ENCODE results near the gene A1BG.

DNA sequence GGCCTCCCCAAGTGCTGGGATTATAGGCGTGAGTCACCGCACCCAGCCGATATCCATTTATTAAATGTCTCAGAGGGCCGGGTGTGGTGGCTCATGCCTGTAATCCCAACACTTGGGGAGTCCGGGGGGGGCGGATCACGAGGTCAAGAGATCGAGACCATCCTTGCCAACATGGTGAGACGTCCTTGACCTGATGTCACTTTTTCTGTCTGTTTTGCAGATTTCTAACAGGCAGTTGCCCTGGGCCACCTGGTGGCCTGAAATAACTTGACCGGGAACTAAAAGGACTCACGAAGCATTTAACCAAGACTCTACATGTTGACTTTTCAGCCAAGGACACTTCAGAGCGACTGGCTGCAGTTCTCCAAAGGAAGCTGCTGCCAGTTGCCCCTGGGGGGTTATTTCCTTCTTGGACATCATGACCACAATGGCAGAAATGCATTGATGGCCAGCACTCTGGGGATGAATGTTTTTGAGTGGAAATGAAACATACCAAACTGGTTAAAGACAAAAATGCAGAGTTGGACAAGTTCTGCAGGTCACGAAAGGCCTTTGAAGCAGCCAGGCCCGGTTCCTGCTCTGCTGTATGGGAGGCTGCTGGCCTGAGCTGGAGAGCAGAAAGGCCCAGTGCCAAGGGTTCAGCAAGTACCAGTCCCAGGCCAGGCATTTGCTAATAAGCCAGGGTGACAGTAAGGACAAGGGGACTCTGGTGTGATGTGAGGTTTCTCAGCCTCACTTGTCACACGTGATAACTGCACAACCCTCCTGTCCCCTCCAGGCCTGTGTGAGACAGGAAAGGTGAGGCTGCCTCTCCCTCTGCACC is 19.2 kb upstream of the A1BG start:
- TF ChIP-seq POLR2A (IDR thresholded peaks at IDR 0.05; ENCODE audit: low read length) = no peak
- no peak for TF ChIP-seq GATA1 (IDR thresholded peaks at IDR 0.05; ENCODE audit: low read depth, low read length)

All from erythroblast (primary cell).